Osteoblast (primary cell): ENCODE measurements around the gene FOLR2. TPM values are rescaled to one million over a fixed set of nuclear protein-coding genes. Genes with fewer than 3 reads are reported as not detected.
"Not testable (repeated sequence)": the region's sequence is repeated elsewhere in the genome, so short reads cannot be mapped to it uniquely, and the experiment has no call there.

Source experiments
- DNase-seq: peaks from one replicate; pipeline ENCODE4 v3.0.0; 2011; ENCODE audit warnings: low spot score, mixed read lengths; ENCODE audit not compliant: insufficient read length; ENCODE audit errors: missing footprints
- H2AFZ ChIP-seq: 2 replicates; pipeline ENCODE4 v1.6.0; 2011; ENCODE audit warnings: mild to moderate bottlenecking, low read length
- H3K27ac ChIP-seq: 2 replicates; pipeline ENCODE4 v1.5.1; 2011; ENCODE audit warnings: mild to moderate bottlenecking, low read depth, low read length, moderate library complexity
- H3K27me3 ChIP-seq: 2 replicates; pipeline ENCODE4 v1.6.0; 2012; ENCODE audit warnings: mild to moderate bottlenecking, control low read depth, inconsistent platforms, low read length, moderate library complexity; ENCODE audit not compliant: insufficient read depth
- H3K36me3 ChIP-seq: 2 replicates; pipeline ENCODE4 v1.5.1; 2011; ENCODE audit warnings: mild to moderate bottlenecking, low read length, control low read depth, moderate library complexity; ENCODE audit not compliant: insufficient read depth
- H3K4me1 ChIP-seq: 2 replicates; pipeline ENCODE4 v1.5.1; 2011; ENCODE audit warnings: mild to moderate bottlenecking, low read length, control low read depth, moderate library complexity; ENCODE audit not compliant: insufficient read depth
- H3K4me2 ChIP-seq: 2 replicates; pipeline ENCODE4 v1.6.0; 2011; ENCODE audit warnings: mild to moderate bottlenecking, low read length; ENCODE audit not compliant: insufficient read depth
- H3K4me3 ChIP-seq: fragments of 200-600 bp; sonication (generic); 3 replicates; pipeline ENCODE4 v1.5.1; 2012; ENCODE audit warnings: mild to moderate bottlenecking, low read length, inconsistent platforms; ENCODE audit not compliant: insufficient read depth
- H3K79me2 ChIP-seq: 2 replicates; pipeline ENCODE4 v1.6.0; 2012; ENCODE audit warnings: mild to moderate bottlenecking, low read length, control low read depth, inconsistent platforms; ENCODE audit not compliant: insufficient read depth
- H3K9me3 ChIP-seq: 2 replicates; pipeline ENCODE4 v1.5.1; 2011; ENCODE audit warnings: low read depth, low read length, control low read depth
- H4K20me1 ChIP-seq: 2 replicates; pipeline ENCODE4 v1.6.0; 2012; ENCODE audit warnings: mild to moderate bottlenecking, low read length, control low read depth; ENCODE audit not compliant: insufficient read depth
- total RNA-seq: library from RNA; depleted of rRNA; stranded (reverse); fragments of >200 nt; gene quantifications from 2 replicates; pipeline ENCODE4 v1.2.3, GENCODE V29; 2012
- TF ChIP-seq, protein P1 (sequence below): IDR thresholded peaks from 2 replicates; pipeline ENCODE4 v1.5.1; 2011; ENCODE audit warnings: mild to moderate bottlenecking, low read depth, low read length, moderate library complexity; ENCODE audit errors: extremely low read depth

FOLR2 gene
- total RNA-seq, result not detected in 2 replicates

DNA sequence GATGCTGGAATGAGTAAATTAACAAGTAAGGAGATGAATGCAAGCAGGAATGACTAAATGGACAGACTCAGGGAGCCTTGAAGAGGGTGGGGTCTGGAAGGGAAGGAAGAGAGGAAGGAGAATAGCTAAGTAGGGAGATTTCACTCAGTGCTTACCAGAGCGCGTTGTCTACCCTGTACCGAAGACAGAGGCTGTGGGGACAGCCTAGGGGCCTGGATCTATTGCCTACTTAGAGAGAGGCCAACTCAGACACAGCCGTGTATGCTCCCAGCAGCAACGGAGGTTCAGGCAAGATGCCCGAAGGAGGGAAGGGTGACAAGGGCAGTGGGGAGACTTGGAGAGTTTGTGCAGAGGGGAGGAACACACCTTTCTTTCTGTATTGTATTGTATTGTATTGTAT is at the start of gene FOLR2:
Gene FOLR2 (plus strand): TSS at position 157 of the 400 bp plus-strand sequence. CDS start 1,791 bp downstream, outside the sequence.
- no peak for DNase-seq
- H3K79me2 ChIP-seq, result no peaks in the 10 kb centered on the region
- no peak within 1 kb of the TSS for H3K27ac ChIP-seq
- H3K36me3 ChIP-seq, result no peaks in the 10 kb centered on the region
- no peak within 1 kb of the TSS for H2AFZ ChIP-seq
- no peaks in the 10 kb centered on the region for H4K20me1 ChIP-seq
- no peak within 1 kb of the TSS for H3K4me2 ChIP-seq
- no peak within 1 kb of the TSS for H3K4me3 ChIP-seq
- no peaks in the 10 kb centered on the region for H3K9me3 ChIP-seq
- H3K4me1 ChIP-seq, result no peaks in the 10 kb centered on the region
- TF ChIP-seq, protein P1, sequence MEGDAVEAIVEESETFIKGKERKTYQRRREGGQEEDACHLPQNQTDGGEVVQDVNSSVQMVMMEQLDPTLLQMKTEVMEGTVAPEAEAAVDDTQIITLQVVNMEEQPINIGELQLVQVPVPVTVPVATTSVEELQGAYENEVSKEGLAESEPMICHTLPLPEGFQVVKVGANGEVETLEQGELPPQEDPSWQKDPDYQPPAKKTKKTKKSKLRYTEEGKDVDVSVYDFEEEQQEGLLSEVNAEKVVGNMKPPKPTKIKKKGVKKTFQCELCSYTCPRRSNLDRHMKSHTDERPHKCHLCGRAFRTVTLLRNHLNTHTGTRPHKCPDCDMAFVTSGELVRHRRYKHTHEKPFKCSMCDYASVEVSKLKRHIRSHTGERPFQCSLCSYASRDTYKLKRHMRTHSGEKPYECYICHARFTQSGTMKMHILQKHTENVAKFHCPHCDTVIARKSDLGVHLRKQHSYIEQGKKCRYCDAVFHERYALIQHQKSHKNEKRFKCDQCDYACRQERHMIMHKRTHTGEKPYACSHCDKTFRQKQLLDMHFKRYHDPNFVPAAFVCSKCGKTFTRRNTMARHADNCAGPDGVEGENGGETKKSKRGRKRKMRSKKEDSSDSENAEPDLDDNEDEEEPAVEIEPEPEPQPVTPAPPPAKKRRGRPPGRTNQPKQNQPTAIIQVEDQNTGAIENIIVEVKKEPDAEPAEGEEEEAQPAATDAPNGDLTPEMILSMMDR, result no peak
- peaks cover 18% of the 10 kb centered on the region for H3K27me3 ChIP-seq

DNA sequence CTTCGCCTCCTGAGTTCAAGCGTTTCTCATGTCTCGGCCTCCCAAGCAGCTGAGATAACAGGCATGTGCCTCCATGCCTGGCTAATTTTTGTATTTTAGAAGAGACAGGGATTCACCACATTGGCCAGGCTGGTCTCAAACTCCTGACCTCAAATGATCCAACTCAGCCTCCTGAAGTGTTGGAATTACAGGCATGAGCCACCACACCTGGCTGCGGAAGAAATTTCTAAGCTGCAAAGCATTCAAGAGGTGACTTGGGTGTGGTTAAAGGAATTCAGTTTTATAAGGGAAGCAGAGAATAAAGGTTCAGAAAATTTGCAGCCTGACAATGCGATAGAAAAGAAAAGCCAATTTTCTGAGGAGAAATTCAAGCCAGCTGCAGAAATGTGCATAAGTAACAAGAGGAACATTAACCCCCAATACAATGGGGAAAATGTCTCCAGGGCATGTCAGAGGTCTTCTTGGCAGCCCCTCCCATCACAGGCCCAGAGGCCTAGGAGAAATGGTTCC is 47.5 kb upstream of the FOLR2 start:
- not testable (repeated sequence) for H3K9me3 ChIP-seq, H3K4me1 ChIP-seq, H3K4me3 ChIP-seq, DNase-seq, H3K27ac ChIP-seq, H4K20me1 ChIP-seq, H3K27me3 ChIP-seq, H3K36me3 ChIP-seq, H3K79me2 ChIP-seq, H3K4me2 ChIP-seq, H2AFZ ChIP-seq

DNA sequence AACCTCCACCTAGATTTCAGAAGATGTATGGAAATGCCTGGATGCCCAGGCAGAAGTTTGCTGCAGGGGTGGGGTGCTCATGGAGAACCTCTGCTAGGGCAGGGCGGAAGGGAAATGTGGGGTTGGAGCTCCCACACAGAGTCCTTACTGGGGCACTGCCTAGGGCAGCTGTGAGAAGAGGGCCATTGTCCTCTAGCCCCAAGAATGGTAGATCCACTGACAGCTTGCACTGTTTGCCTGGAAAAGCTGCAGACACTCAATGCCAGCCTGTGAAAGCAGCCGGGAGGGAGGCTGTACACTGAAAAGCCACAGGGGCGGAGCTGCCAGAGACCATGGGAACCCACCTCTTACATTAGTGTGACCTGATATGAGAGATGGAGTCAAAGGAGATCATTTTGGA is 46.8 kb upstream of the FOLR2 start:
- not testable (repeated sequence) for H2AFZ ChIP-seq, H3K9me3 ChIP-seq, DNase-seq, H3K4me3 ChIP-seq, H3K79me2 ChIP-seq, H3K4me1 ChIP-seq, H3K27me3 ChIP-seq, H3K36me3 ChIP-seq, H4K20me1 ChIP-seq, H3K4me2 ChIP-seq, H3K27ac ChIP-seq

DNA sequence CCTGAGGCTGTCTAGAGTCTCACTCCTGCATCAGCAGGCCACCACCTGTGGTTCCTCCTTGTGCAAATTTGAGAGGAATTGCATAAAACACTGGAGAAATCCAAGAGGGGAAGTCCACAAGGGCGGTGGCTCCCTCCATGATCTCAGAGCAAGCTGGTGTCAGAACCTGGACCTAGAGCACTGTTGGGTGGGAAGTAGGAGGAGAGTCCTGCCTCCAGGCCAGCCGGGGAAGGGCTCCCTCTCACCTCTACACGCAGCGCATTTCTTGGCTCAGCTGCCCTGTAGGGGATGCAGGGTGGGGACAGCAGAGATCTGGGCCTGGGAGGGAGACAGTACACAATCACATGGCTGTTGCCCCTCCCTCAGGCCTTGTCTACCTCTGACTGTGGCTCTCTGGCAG is 44.6 kb upstream of the FOLR2 start:
- not testable (repeated sequence) for H3K9me3 ChIP-seq, H2AFZ ChIP-seq, H3K4me2 ChIP-seq, H3K36me3 ChIP-seq, H3K4me3 ChIP-seq, DNase-seq, H3K27ac ChIP-seq, H3K79me2 ChIP-seq, H3K27me3 ChIP-seq, H3K4me1 ChIP-seq, H4K20me1 ChIP-seq

DNA sequence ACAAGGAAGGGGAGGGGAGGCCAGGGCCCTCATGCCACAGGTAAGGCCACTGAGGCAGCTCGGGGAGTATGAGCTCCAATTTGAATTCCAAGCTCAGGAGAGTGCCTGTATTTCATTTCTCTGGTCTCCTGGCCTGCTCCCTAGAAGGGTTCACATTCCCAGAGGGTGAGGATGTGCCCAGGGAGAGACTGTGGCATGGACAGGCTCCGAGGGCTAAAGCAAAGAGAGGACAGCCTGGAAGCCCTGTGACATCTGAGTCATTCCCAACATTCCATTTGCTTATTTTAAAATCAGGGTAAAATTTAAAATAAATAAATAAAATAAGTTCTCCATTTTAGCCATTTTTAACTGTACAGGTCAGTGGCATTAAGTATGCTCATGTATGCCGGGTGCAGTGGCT is 43.3 kb upstream of the FOLR2 start:
- no peak overlapping the region for H2AFZ ChIP-seq
- H3K36me3 ChIP-seq, result no peaks in the 10 kb centered on the region
- H3K27me3 ChIP-seq, result no peaks in the 10 kb centered on the region
- no peak overlapping the region for H3K4me2 ChIP-seq
- no peak overlapping the region for H3K4me3 ChIP-seq
- no peaks in the 10 kb centered on the region for H3K4me1 ChIP-seq
- no peaks in the 10 kb centered on the region for H4K20me1 ChIP-seq
- no peaks in the 10 kb centered on the region for H3K79me2 ChIP-seq
- TF ChIP-seq, protein P1, result no peak
- H3K27ac ChIP-seq, result no peak overlapping the region
- no peaks in the 10 kb centered on the region for H3K9me3 ChIP-seq
- no peak for DNase-seq
